ENCODE results near the gene SLC17A6.

GRCh38 chr11:22389526-22390282 lies 51.5 kb downstream of the SLC17A6 start:
- TF ChIP-seq CTCF (conservative IDR thresholded peaks at IDR 0.05 in 1 of 2, IDR thresholded peaks at IDR 0.05 in 1 of 2; ENCODE audit: extremely low read depth in 1 of 2, insufficient read depth in 1 of 2, low read depth in 1 of 2, low read length in 2 of 2) (no peak), EZH2 (IDR thresholded peaks at IDR 0.05; ENCODE audit: borderline replicate concordance, low read length) (no peak)

Measured in mammary epithelial cell (primary cell).